Cerebellar cortex (tissue), 1 donor: ENCODE results near the gene NEDD8.
"Not testable (repeated sequence)": the region's sequence is repeated elsewhere in the genome, so short reads cannot be mapped to it uniquely, and the experiment has no call there.

Experiments used
- DNase-seq: peaks from one replicate; pipeline ENCODE4 v3.0.0-alpha.2; 2015; ENCODE audit warnings: low spot score

NEDD8 gene

DNA sequence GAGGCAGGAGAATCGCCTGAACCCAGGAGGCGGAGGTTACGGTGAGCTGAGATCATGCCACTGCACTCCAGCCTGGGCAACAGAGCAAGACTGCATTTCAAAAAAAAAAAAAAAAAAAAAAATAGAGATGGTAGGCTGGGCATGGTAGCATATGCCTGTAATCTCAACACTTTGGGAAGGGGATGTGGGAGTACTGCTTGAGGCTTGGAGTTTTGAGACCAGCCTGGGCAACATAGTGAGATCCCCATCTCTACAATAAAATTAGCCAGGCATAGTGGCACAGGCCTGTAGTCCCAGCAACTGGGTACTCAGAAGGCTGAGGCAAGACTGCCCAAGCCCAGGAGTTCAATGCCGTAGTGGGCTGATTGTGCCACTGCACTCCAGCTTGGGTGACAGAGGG, 9.2 kb downstream of the NEDD8 start:
- not testable (repeated sequence) for DNase-seq

DNA sequence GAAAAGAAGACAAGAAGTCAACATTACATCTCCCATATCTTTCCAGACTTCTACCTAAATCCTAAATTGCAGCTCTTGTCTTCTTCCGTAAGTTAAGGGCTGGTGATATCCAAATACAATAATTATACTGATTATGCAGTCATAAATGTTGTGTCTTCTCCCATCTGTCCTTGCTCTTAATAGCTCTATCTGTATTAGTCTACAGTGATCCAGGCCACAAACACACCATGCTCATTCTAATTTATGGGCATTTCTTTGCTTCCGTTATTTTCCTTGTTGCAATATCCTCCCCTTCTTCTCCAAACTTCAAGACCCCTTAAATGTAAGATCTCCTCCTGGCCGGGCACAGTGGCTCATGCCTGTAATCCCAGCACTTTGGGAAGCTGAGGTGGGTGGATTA, 12.6 kb downstream of the NEDD8 start:
- no peak for DNase-seq

DNA sequence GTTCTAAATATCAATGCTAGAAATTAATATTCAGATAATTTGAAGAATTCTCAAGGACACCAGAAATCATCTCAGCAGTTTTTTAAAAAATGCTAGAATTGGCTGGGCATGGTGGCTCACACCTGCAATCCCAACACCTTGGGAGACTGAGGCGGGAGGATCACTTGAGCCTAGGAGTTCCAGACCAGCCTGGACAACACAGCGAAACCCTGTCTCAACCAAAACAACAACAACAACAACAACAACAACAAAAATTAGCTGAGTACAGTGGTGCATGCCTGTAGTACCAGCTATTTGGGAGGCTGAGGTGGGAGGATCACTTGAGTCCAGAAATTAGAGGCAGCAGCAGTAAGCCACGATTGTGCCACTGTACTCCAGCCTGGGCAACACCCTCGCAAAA, 13.1 kb downstream of the NEDD8 start:
- DNase-seq, result no peak

DNA sequence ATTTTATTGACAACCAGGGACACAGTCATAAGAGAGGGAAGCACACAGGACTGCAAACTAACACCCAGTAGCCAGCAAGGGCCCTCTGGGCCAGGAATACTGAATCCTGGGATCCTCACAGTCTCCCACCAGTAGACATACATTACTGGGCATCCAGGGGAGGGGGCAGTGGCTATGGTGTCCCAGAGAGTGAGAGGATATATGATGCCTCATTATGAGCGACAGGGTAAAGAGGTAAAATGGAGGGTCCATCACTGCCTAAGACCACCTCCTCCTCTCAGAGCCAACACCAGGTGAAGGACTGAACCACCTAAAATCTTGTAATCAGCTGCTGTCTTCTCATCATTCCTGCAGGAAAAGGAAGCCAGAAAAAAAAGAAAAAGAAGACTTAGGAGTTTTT, 15.3 kb downstream of the NEDD8 start:
- not testable (repeated sequence) for DNase-seq

DNA sequence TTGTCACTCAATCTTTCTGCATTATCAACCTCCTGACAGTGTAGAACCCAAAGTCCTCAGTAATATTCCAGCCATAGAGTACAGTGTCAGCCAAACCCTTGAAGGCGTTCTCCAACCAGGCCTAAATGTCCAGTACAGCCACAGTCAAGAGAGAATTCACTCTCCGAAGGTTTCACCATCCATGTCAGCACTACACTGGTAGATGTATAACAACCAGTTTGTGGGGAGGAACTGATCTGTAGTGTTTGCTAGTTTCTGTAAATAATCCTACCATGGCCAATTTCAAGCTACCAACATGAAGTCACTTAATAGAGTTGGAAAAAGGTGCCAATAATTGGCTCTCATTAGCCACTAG, 15.8 kb downstream of the NEDD8 start:
- no peak for DNase-seq

DNA sequence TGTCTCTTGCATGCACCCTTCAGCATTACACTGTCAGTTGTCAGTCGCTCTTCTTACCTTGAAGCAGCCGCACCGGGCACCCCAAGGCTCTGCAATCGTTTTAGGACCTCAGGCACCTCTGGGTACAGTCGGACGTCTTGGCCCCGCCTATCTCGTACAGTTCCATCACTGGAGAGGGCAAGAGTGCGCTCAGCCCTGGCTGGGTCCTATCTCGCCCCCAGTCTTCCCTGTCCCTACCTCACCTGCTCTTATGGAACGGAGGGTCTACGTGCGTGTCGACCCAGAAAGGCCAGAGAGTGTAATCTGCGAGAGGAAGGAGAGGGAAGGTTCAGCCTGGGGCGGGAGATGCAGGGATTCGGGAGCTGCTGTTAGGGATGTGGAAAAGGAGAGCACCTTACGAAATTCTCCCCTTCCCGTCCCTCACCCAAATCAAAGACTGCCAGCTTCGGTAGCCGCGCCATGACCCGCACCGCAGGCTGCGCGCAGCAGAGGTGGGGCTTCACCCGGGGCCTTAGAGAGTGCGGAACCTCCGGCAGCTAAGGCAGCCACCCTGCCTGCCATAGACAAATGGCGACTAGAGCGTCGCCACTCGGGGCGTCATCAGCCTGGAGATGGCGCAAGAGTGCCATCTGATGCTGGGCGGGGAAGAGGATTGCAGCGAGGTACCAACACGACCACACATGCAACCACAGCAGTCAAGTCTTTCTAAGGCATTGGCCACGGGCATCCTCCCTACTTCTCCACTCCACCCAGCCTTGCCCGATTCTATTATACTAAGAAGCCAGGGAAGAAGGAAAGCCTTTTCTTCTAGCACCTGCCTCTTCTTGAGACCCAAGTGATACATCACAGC, 16.4 kb downstream of the NEDD8 start, which contains the start of gene MDP1:
Gene MDP1 (minus strand): TSS at position 572 of the 850 bp plus-strand sequence. CDS start 111 bp downstream, at position 461.
- peak; percentile 96 for DNase-seq

DNA sequence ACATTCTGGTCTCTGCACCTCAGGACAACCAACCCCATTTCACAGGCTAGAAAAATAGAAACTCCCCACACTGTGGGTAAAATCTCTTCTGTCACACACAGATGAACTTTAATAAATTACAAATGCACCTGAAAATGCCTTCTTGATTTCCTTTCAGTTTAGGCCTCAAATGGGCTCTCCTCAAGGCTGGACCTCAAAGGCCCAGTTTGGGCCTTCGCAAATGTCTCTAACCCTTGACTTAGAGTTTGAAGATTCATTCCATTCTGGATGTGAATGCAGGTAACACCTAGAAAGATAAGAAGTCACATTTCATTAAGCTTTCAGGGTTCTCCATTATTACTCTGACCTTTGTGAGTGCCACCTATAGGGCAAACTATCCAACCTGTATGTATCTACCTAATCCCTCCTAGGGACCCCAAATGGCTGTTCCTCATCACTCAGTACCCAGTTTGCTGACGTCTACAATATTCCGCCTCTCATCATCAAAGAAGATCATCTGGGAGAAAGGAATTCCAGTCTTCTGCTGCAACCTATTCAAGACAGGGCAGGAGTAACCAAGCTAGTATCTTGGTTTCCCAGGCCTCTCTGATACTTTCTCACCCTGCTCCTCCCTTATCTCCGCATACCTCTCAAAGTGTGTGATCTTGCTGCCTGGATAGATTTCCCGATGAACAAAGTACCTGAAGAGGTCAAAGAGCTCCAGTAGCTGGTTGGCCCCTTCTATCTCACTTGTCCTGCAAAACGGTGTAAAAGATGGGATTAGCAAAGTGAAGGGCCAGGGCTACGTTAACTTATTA, 18.1 kb downstream of the NEDD8 start:
- peak; percentile 10 for DNase-seq

DNA sequence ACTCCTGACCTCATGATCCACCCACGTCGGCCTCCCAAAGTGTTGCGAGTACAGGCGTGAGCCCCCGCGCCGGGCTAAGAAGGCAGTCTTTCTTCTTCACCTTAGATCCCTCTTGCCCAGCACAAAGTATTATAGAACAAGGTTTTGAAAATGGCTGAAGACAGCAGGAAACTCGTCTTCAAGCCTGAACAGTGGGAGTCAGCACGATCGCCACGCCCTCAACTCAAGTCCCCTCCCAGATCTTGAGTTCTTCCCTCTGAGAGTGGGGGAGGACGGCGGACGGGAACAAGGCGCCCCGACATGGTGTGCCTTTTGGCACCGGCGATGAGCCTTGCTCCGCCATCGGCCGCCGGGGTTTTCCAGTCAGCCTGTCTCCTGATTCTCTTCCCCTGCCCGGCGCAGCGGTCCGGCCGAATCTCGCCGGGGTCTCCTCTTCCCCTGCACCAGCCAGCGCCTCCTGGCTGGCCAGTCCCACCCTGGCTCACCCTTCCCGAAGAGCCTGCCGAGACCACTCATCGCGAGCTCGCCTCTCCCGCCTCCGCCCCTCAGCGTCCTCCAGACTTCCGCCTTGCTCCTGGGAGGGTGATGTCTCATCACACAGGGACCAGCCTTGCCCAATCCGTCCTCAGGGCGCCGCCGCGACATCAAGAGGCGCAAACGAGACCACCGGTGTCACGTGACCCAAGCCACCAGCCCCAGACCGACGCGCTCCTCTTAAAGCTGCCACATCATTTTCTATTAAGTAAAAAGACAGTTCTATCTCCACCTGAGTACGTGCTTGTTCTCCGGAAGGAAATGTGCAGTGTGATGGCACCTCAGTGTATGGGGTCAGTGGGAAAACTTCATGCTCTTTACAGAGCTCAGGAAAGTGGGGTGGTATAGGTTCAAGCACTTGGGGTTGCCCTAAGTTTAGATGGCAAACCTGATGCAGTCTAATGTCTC, 19.0 kb downstream of the NEDD8 start, which contains the start of gene CHMP4A:
Gene CHMP4A (minus strand): TSS at position 565 of the 942 bp plus-strand sequence. CDS start 49 bp downstream, at position 516.
- peak; percentile 98 for DNase-seq

- DNase-seq, result no peak
These were observed 20.9 kb downstream of the NEDD8 start for GRCh38 chr14:24211311-24211710.

GRCh38 chr14:24207625-24208024, 24.5 kb downstream of the NEDD8 start:
- no peak for DNase-seq

- no peak for DNase-seq
These were observed 25.0 kb downstream of the NEDD8 start for GRCh38 chr14:24207104-24207551.

- no peak for DNase-seq
These were observed 25.7 kb downstream of the NEDD8 start for GRCh38 chr14:24206260-24207103.

DNA sequence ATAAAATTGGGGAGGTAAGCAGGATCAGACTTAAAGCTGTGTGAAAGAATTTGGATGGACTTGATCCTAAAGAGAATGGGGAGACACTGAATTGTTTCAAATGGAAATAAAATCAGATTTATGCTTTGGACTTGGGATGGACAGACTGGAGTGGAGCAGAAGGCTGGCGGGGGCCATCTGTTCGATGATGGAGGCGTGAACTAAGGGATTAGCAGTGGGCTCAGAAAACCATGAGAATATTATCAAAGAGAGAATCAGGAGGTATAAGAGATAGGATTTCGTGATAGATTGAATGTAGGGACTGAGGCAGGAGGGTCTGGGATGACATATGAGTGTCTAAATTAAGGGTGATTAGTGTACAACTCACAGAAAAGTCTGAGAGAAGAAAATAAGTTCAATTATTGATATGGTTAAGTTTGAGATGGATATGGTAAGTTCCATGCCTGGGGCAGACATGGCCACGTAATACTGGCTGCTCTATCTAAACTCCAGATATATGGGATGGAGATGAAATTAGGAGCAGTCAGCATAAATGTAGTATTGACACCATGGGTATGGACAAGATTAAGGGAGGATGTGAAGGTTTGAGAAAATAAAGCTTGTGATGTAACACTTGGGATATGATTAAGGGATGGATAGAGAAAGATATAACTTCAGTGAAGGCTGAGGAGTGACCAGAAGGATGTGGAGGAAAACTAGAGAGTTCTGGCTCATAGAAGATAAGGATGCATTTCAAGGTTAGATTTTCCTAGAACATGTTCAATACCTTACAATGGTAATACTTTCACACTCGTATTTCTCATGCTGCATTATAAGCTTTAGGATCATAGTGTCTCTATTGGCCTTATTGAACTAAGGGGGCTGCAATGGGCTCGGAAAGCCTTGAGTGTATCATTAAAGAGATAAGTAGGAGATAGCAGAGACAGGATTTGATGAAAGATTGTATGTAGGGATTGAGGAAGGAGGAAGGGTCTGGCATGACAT, 27.7 kb downstream of the NEDD8 start:
- no peak for DNase-seq

DNA sequence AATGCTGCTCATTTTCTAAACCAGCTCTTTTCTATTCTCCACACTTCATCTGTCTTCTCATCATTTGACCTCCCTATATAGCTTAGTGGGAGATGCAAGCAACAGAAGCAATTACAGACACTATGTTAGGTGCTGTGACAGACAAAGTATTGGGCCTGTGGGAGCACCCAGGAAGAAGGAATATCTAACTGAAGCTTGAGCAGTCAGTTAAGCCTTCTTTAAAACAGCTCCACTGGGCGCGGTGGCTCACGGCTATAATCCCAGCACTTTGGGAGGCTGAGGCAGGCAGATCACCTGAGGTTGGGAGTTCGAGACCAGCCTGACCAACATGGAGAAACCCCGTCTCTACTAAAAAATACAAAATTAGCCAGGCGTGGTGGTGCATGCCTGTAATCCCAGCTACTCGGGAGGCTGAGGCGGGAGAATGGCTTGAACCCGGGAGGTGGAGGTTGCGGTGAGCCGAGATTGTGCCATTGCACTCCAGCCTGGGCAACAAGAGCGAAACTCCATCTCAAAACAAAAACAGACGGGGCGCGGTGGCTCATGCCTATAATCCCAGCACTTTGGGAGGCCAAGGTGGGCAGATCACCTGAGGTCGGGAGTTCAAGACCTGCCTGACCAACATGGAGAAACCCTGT, 28.8 kb downstream of the NEDD8 start:
- not testable (repeated sequence) for DNase-seq

DNA sequence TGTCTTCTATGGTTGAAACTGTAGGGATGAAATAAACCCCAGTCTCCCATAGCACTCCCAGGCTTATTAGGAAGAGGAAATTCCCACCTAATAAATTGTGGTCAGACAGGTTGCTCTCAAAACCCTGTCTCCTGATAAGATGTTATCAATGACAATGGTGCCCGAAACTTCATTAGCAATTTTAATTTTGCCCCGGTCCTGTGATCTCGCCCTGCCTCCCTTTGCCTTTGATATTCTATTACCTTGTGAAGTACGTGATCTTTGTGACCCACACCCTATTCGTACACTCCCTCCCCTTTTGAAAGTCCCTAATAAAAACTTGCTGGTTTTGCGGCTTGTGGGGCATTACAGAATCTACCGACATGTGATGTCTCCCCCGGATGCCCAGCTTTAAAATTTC, 29.6 kb downstream of the NEDD8 start:
- not testable (repeated sequence) for DNase-seq

DNA sequence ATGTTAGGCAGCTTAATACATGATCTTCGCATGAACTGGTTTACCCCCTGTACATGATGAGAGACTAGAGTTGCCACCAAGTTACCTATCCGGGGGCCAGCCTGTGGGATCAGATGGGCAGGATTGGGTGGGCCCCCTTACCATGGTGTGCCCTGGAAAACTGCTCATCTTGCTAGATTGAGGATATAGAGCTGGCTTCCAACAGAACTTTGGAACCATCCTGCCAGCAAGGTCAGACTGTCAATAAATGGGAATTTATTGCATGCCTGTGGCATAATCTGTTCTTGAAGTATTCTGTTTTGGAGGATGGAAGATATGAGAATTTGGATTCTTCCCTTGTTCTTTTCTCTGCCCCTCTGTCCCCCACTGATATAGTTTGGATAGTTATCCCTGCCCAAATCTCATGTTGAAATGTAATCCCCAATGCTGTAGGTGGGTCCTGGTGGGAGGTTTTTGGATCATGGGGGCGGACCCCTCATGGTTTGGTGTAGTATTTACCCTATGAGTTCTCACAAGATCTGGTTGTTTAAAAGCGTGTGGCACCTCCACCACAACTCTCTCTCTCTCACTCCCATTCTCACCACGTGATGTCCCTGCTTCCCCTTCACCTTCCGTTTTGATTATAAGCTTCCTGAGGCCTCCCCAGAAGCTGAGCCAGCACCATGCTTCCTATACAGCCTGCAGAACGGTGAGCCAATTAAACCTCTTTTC, 33.2 kb downstream of the NEDD8 start:
- no peak for DNase-seq

GRCh38 chr14:24197056-24197450, 35.1 kb downstream of the NEDD8 start:
- DNase-seq, result no peak
